Endothelial cell of umbilical vein (primary cell): ENCODE measurements around the gene KIF1C. TPM values are rescaled to one million over a fixed set of nuclear protein-coding genes. Genes with fewer than 3 reads are reported as not detected.

Experiments
- Bru-seq: library from RNA; stranded (reverse); fragments of 400-500 nt; gene quantifications from one replicate; lab custom pipeline; 2021; lab: Mats Ljungman, UMichigan
- BruChase-seq, 2 experiments: library from RNA; stranded (reverse); fragments of 400-500 nt; gene quantifications; one replicate each; lab custom pipeline; 2021; lab: Mats Ljungman, UMichigan
- BruUV-seq: library from RNA; stranded (reverse); fragments of 400-500 nt; replicated peaks from 2 replicates; lab custom pipeline; 2021; lab: Mats Ljungman, UMichigan
- CTCF ChIA-PET: fragments of 300-600, 350-600 bp; sonication (Branson Sonifier 250); formaldehyde crosslinking; loops from one replicate; lab custom pipeline; 2021; ENCODE audit warnings: antibody characterized with exemption, inconsistent platforms; lab: Charles Lee
- POLR2A ChIA-PET: fragments of 300-600, 350-600 bp; sonication (Branson Sonifier 250); formaldehyde crosslinking; loops from one replicate; lab custom pipeline; 2021; ENCODE audit warnings: antibody characterized with exemption, inconsistent platforms; lab: Charles Lee
- DNase-seq: peaks from one replicate; pipeline ENCODE4 v3.0.0-alpha.2; 2011; ENCODE audit warnings: low read depth, low spot score
- FAIRE-seq: peaks from 2 replicates; lab custom pipeline; 2011; peaks lifted over from hg19 to GRCh38; lab: Jason Lieb, UNC
- H2AFZ ChIP-seq: 2 replicates; pipeline ENCODE4 v1.6.0; 2012; ENCODE audit warnings: low read depth, low read length, control low read depth, inconsistent platforms
- H3K27ac ChIP-seq: 2 replicates; pipeline ENCODE4 v1.5.1; 2011; ENCODE audit warnings: low read depth, mild to moderate bottlenecking, control low read depth, low read length, moderate library complexity; ENCODE audit not compliant: insufficient read depth
- H3K27me3 ChIP-seq, 2 experiments: 2 replicates each; pipeline versions ENCODE4 v1.6.0 to v1.6.1; 2011; ENCODE audit warnings: low read length in 2 of 2, mixed read lengths in 1 of 2; ENCODE audit not compliant: control insufficient read depth in 2 of 2, insufficient read depth in 2 of 2
- H3K36me3 ChIP-seq, 2 experiments: 2 replicates in 1 of 2; 3 replicates in 1 of 2; pipeline ENCODE4 v1.5.1; 2011; ENCODE audit warnings: low read length in 2 of 2, mild to moderate bottlenecking in 1 of 2, moderate library complexity in 1 of 2; ENCODE audit not compliant: control insufficient read depth in 2 of 2, insufficient read depth in 2 of 2; ENCODE audit errors: extremely low read depth in 1 of 2
- H3K4me1 ChIP-seq: 3 replicates; pipeline ENCODE4 v1.5.1; 2011; ENCODE audit warnings: mild to moderate bottlenecking, low read length; ENCODE audit not compliant: control insufficient read depth, insufficient read depth; ENCODE audit errors: extremely low read depth
- H3K4me2 ChIP-seq: 2 replicates; pipeline ENCODE4 v1.6.1; 2011; ENCODE audit warnings: low read length, control low read depth, mixed read lengths; ENCODE audit not compliant: insufficient read depth
- H3K4me3 ChIP-seq, 3 experiments: fragments of 200-600 bp in 1 of 3; sonication (generic), shearing (Covaris generic) in 1 of 3; replicated peaks in 1 of 3; 2 replicates each; pipeline ENCODE4 v1.5.1; 2011 to 2016; ENCODE audit warnings: control low read depth in 3 of 3, low read length in 3 of 3, mild to moderate bottlenecking in 2 of 3, inconsistent platforms in 1 of 3, low read depth in 1 of 3, moderate library complexity in 1 of 3; ENCODE audit not compliant: insufficient read depth in 1 of 3
- H3K79me2 ChIP-seq: 2 replicates; pipeline ENCODE4 v1.6.0; 2012; ENCODE audit warnings: low read length, inconsistent platforms; ENCODE audit not compliant: control insufficient read depth, insufficient read depth
- H3K9ac ChIP-seq: replicated peaks from 2 replicates; pipeline ENCODE3; 2011; ENCODE audit warnings: low read length, control low read depth; ENCODE audit not compliant: insufficient read depth; ENCODE audit errors: extremely low read depth
- H3K9me1 ChIP-seq: replicated peaks from 3 replicates; pipeline ENCODE4 v1.6.0; 2011; ENCODE audit warnings: mild to moderate bottlenecking, low read length; ENCODE audit not compliant: control insufficient read depth, insufficient read depth; ENCODE audit errors: extremely low read depth
- H3K9me3 ChIP-seq: replicated peaks from 2 replicates; pipeline ENCODE4 v1.5.1; 2012; ENCODE audit warnings: low read length, inconsistent platforms; ENCODE audit not compliant: control insufficient read depth, insufficient read depth
- H4K20me1 ChIP-seq: replicated peaks from 2 replicates; pipeline ENCODE3; 2011; ENCODE audit warnings: mild to moderate bottlenecking, low read length; ENCODE audit not compliant: control insufficient read depth, insufficient read depth; ENCODE audit errors: extremely low read depth
- CTCF ChIP-seq, 2 donors: IDR thresholded peaks; 1 replicate in 1 of 2; 2 replicates in 1 of 2; pipeline ENCODE4 v1.5.1; 2011; ENCODE audit warnings: low read length in 2 of 2, mild to moderate bottlenecking in 2 of 2, moderate library complexity in 2 of 2, control low read depth in 1 of 2, inconsistent platforms in 1 of 2, low read depth in 1 of 2; ENCODE audit not compliant: insufficient read depth in 1 of 2; ENCODE audit errors: extremely low read depth in 1 of 2
- GATA2 ChIP-seq: IDR thresholded peaks from 2 replicates; pipeline ENCODE4 v1.7.0; 2011; ENCODE audit warnings: low read depth, mild to moderate bottlenecking, moderate library complexity, mixed read lengths, low read length; ENCODE audit not compliant: insufficient read length, insufficient read depth
- MAX ChIP-seq: IDR thresholded peaks from 2 replicates; pipeline ENCODE4 v1.6.1; 2011; ENCODE audit not compliant: insufficient read depth, insufficient read length
- MYC ChIP-seq: IDR thresholded peaks from one replicate; pipeline ENCODE4 v1.6.1; 2011; ENCODE audit warnings: mild to moderate bottlenecking, low read depth, low read length
- POLR2A ChIP-seq: IDR thresholded peaks from 2 replicates; pipeline ENCODE4 v1.6.1; 2012; ENCODE audit warnings: low read depth, mild to moderate bottlenecking, control low read depth, low read length
- POLR2AphosphoS5 ChIP-seq: IDR thresholded peaks from 2 replicates; pipeline ENCODE4 v1.6.1; 2012; ENCODE audit warnings: low read depth, mild to moderate bottlenecking, control low read depth, low read length, moderate library complexity; ENCODE audit not compliant: insufficient read depth
- dilution Hi-C: fragments of 300-500 bp; cut with MboI; formaldehyde crosslinking; loops from one replicate; pipeline ENCODE4 v1.15.0; 2019; ENCODE audit warnings: low sequenced_read_pairs; ENCODE audit not compliant: extremely low pct_ligation_motif_present
- intact Hi-C: fragments of 100-400 bp; cut with micrococcal nuclease; formaldehyde crosslinking; loops from one replicate; pipeline ENCODE4 v1.10.0; 2022
- long read RNA-seq: library from polyadenylated mRNA; stranded (forward); transcript quantifications from one replicate; pipeline ENCODE4 v2.0.0, GENCODE V29; 2021
- polyA minus RNA-seq, 3 experiments: library from RNA; depleted of rRNA, polyadenylated mRNA; stranded (reverse); fragments of >200 nt; gene quantifications; 1 replicate in 1 of 3; 2 replicates in 2 of 3; pipeline ENCODE4 v1.2.3, GENCODE V29; 2011
- polyA plus RNA-seq, 4 experiments: library from polyadenylated mRNA; depleted of rRNA in 3 of 4; stranded (reverse) in 3 of 4; unstranded in 1 of 4; fragments of >200 nt; gene quantifications; 2 replicates each; pipeline versions ENCODE4 v1.2.1 to v1.2.3, GENCODE V29; 2011 to 2012; ENCODE audit warnings: missing spikeins in 1 of 4
- total RNA-seq: library from RNA; stranded (reverse); gene quantifications from 2 replicates; pipeline ENCODE4 v1.2.3, GENCODE V29; 2021

Gene KIF1C
- 171 and 174 TPM in 2 replicates for total RNA-seq
- polyA plus RNA-seq: 33.6 and 33.9 TPM in 2 replicates
- polyA plus RNA-seq (2011; cell fraction: cytosol; rRNA removed): 45.5 and 63.4 TPM in 2 replicates
- 66.3 and 72.8 TPM in 2 replicates for polyA plus RNA-seq (2011; cell fraction: nucleus; rRNA removed)
- 124 and 128 TPM in 2 replicates for polyA plus RNA-seq (2012)
- 134 and 138 TPM in 2 replicates for polyA minus RNA-seq
- 37.8 TPM for polyA minus RNA-seq (2011; cell fraction: cytosol; rRNA and poly(A)+ RNA removed)
- 22.0 and 26.6 TPM in 2 replicates for polyA minus RNA-seq (2011; cell fraction: nucleus; rRNA and poly(A)+ RNA removed)
- Bru-seq, nascent RNA: percentile 66 among the genes with signal in this experiment
- percentile 96 among the genes with signal in this experiment for BruChase-seq, experiment 1, labeled RNA remaining after a 6-hour chase
- BruChase-seq, experiment 2, labeled RNA remaining after a 2-hour chase: percentile 89 among the genes with signal in this experiment
- long read RNA-seq, full-length matches to known transcripts: 23 of 109 reads
- long read RNA-seq, partial matches to known transcripts: 56 of 109 reads
- long read RNA-seq, other reads (novel, unspliced or antisense): 30 of 109 reads

- intact Hi-C loops: loop anchor here (1.0 to 2.0 kb wide), 2 partner anchors 10 to 57 kb away; partner anchors contain the start of genes CAMTA2, RNF167 and SLC25A11
- POLR2A ChIA-PET: interaction anchor here (1.0 to 1.1 kb wide), 2 partner anchors 10 to 11 kb away, joined by 4 to 5 read pairs; partner anchors contain the start of gene CAMTA2
Measured at GRCh38 chr17:4997302-4998026, at the start of gene KIF1C, which contains the start of gene INCA1. TSS of gene KIF1C (plus strand) at chr17:4997950. CDS start at chr17:5000247, 2,297 bp downstream. TSS of gene INCA1 (minus strand) at chr17:4997522. CDS start at chr17:4994437, 3,085 bp downstream.

More at GRCh38 chr17:4997302-4998026, at the start of gene KIF1C, which contains the start of gene INCA1:
- Histone ChIP-seq H3K79me2 (peaks cover 34% of the 10 kb centered on the region), H3K36me3 (peaks cover 10 to 21% of the 10 kb centered on the region in 2 experiments), H4K20me1 (no peaks in the 10 kb centered on the region), H3K4me1 (peaks cover 19% of the 10 kb centered on the region), H3K4me2 (peak within 1 kb of the TSS; percentile 87), H3K9ac (peak within 1 kb of the TSS; percentile 49), H3K4me3 (peak within 1 kb of the TSS; percentile 77 to 95 (median 82)), H3K27ac (peak within 1 kb of the TSS; percentile 73), H2AFZ (peak within 1 kb of the TSS; percentile 97), H3K27me3 (no peaks in the 10 kb centered on the region), H3K9me1 (no peaks in the 10 kb centered on the region), H3K9me3 (no peaks in the 10 kb centered on the region)
- DNase-seq (peak; percentile 89), FAIRE-seq (peak; percentile 90)
- CTCF ChIA-PET: interaction anchor here (0.6 to 4.2 kb wide), 7 partner anchors 9 to 665 kb away, joined by 3 to 21 read pairs (median 6); partner anchors contain the start of genes CAMTA2, RNF167 and SLC25A11
- TF ChIP-seq CTCF (IDR thresholded peaks at IDR 0.05; ENCODE audit: extremely low read depth in 1 of 2, insufficient read depth in 1 of 2, low read depth in 1 of 2, low read length in 2 of 2) (peak in 1 of 2 donors; percentile 13), POLR2AphosphoS5 (peak; percentile 76), MYC (no peak), POLR2A (peak; percentile 73), GATA2 (no peak), MAX (no peak)
- no TSS peak for BruUV-seq
- dilution Hi-C loops: no loop called here
